22Rv1 (cell line): ENCODE data around the gene MAST4.

Source experiments
- CTCF ChIP-seq: fragments of 450-650 bp; IDR thresholded peaks from 2 replicates; pipeline ENCODE4 v1.5.1; 2017; ENCODE audit warnings: mild to moderate bottlenecking
- ZFX ChIP-seq: fragments of 450-650 bp; IDR thresholded peaks from 2 replicates; pipeline ENCODE4 v1.6.1; 2017; ENCODE audit warnings: antibody characterized with exemption, borderline replicate concordance

GRCh38 chr5:67012171-67012570 is 416.0 kb downstream of the MAST4 start:
- no peak for TF ChIP-seq CTCF
- no peak for TF ChIP-seq ZFX
